Measurements from ENCODE around the gene KRT37. TPM values are rescaled to one million over a fixed set of nuclear protein-coding genes. Genes with fewer than 3 reads are reported as not detected.
"Not testable (repeated sequence)": the region's sequence is repeated elsewhere in the genome, so short reads cannot be mapped to it uniquely, and the experiment has no call there.

The KRT37 gene
- total RNA-seq, 1 experiment from 2014 or later, result not detected

- Histone ChIP-seq H2AK5ac (ENCODE audit: insufficient read length, low read length) (no peak overlapping the region), H3K27ac (ENCODE audit: insufficient read length, low read depth, low read length) (no peak overlapping the region), H4K5ac (ENCODE audit: insufficient read length, low read depth, low read length) (no peak overlapping the region), H3K79me1 (ENCODE audit: insufficient read depth, low read depth, low read length, poor library complexity, severe bottlenecking) (no peaks in the 10 kb centered on the region), H4K8ac (replicated peaks; ENCODE audit: insufficient read length, low read depth, low read length) (no peak overlapping the region), H3K23me2 (ENCODE audit: insufficient read length, low read depth, low read length, poor library complexity, severe bottlenecking) (no peaks in the 10 kb centered on the region), H3T11ph (ENCODE audit: low read length) (no peak overlapping the region), H2BK5ac (ENCODE audit: insufficient read length, low read length) (no peak overlapping the region), H2BK12ac (ENCODE audit: insufficient read length, low read depth, low read length) (no peak overlapping the region), H2AFZ (ENCODE audit: low read length) (no peak overlapping the region), H2BK120ac (ENCODE audit: low read depth, low read length, poor library complexity, severe bottlenecking) (no peak overlapping the region), H4K91ac (ENCODE audit: insufficient read length, low read depth, low read length) (no peak overlapping the region), H3K56ac (ENCODE audit: insufficient read length, low read depth, low read length) (no peak overlapping the region), H3K4ac (ENCODE audit: low read depth, low read length) (no peak overlapping the region), H3K79me2 (ENCODE audit: insufficient read depth, low read length) (no peaks in the 10 kb centered on the region), H3K23ac (ENCODE audit: insufficient read length, low read depth, low read length) (no peak overlapping the region), H3K14ac (ENCODE audit: insufficient read depth, low read length) (no peak overlapping the region), H2BK20ac (ENCODE audit: low read depth, low read length, poor library complexity, severe bottlenecking) (no peak overlapping the region), H3K18ac (ENCODE audit: insufficient read length, low read depth, low read length) (no peak overlapping the region), H3K9me3 (ENCODE audit: control insufficient read depth, low read depth, low read length) (no peaks in the 10 kb centered on the region), H2BK15ac (ENCODE audit: low read depth, low read length) (no peak overlapping the region), H3K4me2 (ENCODE audit: insufficient read depth, insufficient read length, low read length) (no peak overlapping the region), H3K4me1 (ENCODE audit: insufficient read depth, low read length) (peaks cover 5% of the 10 kb centered on the region; the same call in 1 of the 2 replicates), H3K9ac (ENCODE audit: extremely low read depth, insufficient read length, low read length) (no peak overlapping the region), H4K20me1 (ENCODE audit: control insufficient read depth, insufficient read depth, insufficient read length) (no peaks in the 10 kb centered on the region), H3K27me3 (ENCODE audit: insufficient read depth, low read length) (no peaks in the 10 kb centered on the region)
- no CpG with 5 or more reads among the region's 1 CpG for WGBS (ENCODE audit: extremely low coverage, insufficient read length, low lambda C conversion rate)
- Mint-ChIP-seq H3K9me3 (peaks cover 0 to 13% of the 10 kb centered on the region in 2 experiments; a peak in 3 of 5 replicates), H3K4me3 (no peak overlapping the region), H3K27ac (no peak overlapping the region), H3K36me3 (ENCODE audit: insufficient read depth in 1 of 3, low read depth in 3 of 3) (peaks cover 0 to 4% (median 0%) of the 10 kb centered on the region in 3 experiments; a peak in 1 of 7 replicates), H3K4me1 (peaks cover 0 to 8% of the 10 kb centered on the region in 2 experiments; a peak in 2 of 4 replicates), H3K27me3 (ENCODE audit: low read depth) (peaks cover 9% of the 10 kb centered on the region)
- DNase-seq, result no peak
- TF ChIP-seq, protein P1, sequence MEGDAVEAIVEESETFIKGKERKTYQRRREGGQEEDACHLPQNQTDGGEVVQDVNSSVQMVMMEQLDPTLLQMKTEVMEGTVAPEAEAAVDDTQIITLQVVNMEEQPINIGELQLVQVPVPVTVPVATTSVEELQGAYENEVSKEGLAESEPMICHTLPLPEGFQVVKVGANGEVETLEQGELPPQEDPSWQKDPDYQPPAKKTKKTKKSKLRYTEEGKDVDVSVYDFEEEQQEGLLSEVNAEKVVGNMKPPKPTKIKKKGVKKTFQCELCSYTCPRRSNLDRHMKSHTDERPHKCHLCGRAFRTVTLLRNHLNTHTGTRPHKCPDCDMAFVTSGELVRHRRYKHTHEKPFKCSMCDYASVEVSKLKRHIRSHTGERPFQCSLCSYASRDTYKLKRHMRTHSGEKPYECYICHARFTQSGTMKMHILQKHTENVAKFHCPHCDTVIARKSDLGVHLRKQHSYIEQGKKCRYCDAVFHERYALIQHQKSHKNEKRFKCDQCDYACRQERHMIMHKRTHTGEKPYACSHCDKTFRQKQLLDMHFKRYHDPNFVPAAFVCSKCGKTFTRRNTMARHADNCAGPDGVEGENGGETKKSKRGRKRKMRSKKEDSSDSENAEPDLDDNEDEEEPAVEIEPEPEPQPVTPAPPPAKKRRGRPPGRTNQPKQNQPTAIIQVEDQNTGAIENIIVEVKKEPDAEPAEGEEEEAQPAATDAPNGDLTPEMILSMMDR (conservative IDR thresholded peaks at IDR 0.05), result no peak
These were observed 42.0 kb downstream of the KRT37 start for GRCh38 chr17:41382394-41382793.

GRCh38 chr17:41381943-41382342 is 42.4 kb downstream of the KRT37 start, which contains the start of gene KRT34:
Gene KRT34, minus strand, starts transcription at chr17:41382306. Its CDS starts 60 bp downstream, at chr17:41382246.
- H2BK5ac ChIP-seq (ENCODE audit: insufficient read length, low read length); DNase-seq; H3K23ac ChIP-seq (ENCODE audit: insufficient read length, low read depth, low read length); H3T11ph ChIP-seq (ENCODE audit: low read length); H3K4me3 Mint-ChIP-seq; H3K4me1 Mint-ChIP-seq; H2BK20ac ChIP-seq (ENCODE audit: low read depth, low read length, poor library complexity, severe bottlenecking); H3K27me3 ChIP-seq (ENCODE audit: insufficient read depth, low read length); H4K8ac ChIP-seq (replicated peaks; ENCODE audit: insufficient read length, low read depth, low read length); H3K14ac ChIP-seq (ENCODE audit: insufficient read depth, low read length); H3K4me1 ChIP-seq (ENCODE audit: insufficient read depth, low read length); H3K9ac ChIP-seq (ENCODE audit: extremely low read depth, insufficient read length, low read length); H3K27ac ChIP-seq (ENCODE audit: insufficient read length, low read depth, low read length); H2BK12ac ChIP-seq (ENCODE audit: insufficient read length, low read depth, low read length); H2AFZ ChIP-seq (ENCODE audit: low read length); H3K4ac ChIP-seq (ENCODE audit: low read depth, low read length); H3K56ac ChIP-seq (ENCODE audit: insufficient read length, low read depth, low read length); H2AK5ac ChIP-seq (ENCODE audit: insufficient read length, low read length); H3K4me2 ChIP-seq (ENCODE audit: insufficient read depth, insufficient read length, low read length); H3K27ac Mint-ChIP-seq; H2BK15ac ChIP-seq (ENCODE audit: low read depth, low read length); H3K23me2 ChIP-seq (ENCODE audit: insufficient read length, low read depth, low read length, poor library complexity, severe bottlenecking); H3K9me3 ChIP-seq (ENCODE audit: control insufficient read depth, low read depth, low read length); H4K20me1 ChIP-seq (ENCODE audit: control insufficient read depth, insufficient read depth, insufficient read length); H3K36me3 Mint-ChIP-seq (ENCODE audit: insufficient read depth in 1 of 3, low read depth in 3 of 3); H3K18ac ChIP-seq (ENCODE audit: insufficient read length, low read depth, low read length); H3K27me3 Mint-ChIP-seq (ENCODE audit: low read depth); H4K91ac ChIP-seq (ENCODE audit: insufficient read length, low read depth, low read length); H3K79me1 ChIP-seq (ENCODE audit: insufficient read depth, low read depth, low read length, poor library complexity, severe bottlenecking); H4K5ac ChIP-seq (ENCODE audit: insufficient read length, low read depth, low read length); H2BK120ac ChIP-seq (ENCODE audit: low read depth, low read length, poor library complexity, severe bottlenecking); H3K79me2 ChIP-seq (ENCODE audit: insufficient read depth, low read length): not testable (repeated sequence)
- peaks cover 0 to 11% of the 10 kb centered on the region in 2 experiments; a peak in 3 of 5 replicates for H3K9me3 Mint-ChIP-seq
- no CpG with 5 or more reads among the region's 13 CpGs for WGBS (ENCODE audit: extremely low coverage, insufficient read length, low lambda C conversion rate)
